DND-41 (cell line): Measurements from ENCODE around the gene ARHGAP15.

Experiments
- ATAC-seq: fragments of 200-7000 bp; cut with Tn5 transposase; 3 replicates; pipeline ENCODE4 v1.9.1; 2021; ENCODE audit warnings: low read depth; ENCODE audit not compliant: insufficient read depth
- DNase-seq: peaks from one replicate; pipeline ENCODE4 v3.0.0-alpha.2; 2020
- H2AFZ ChIP-seq: 2 replicates; pipeline ENCODE4 v1.6.0; 2012; ENCODE audit warnings: low read depth, low read length
- H3K27ac ChIP-seq: 2 replicates; pipeline ENCODE4 v1.5.1; 2012; ENCODE audit warnings: low read length, inconsistent platforms
- H3K27me3 ChIP-seq: fragments of 200-600 bp; sonication (generic); 2 replicates; pipeline ENCODE4 v1.6.0; 2012; ENCODE audit warnings: low read length, mild to moderate bottlenecking, inconsistent platforms; ENCODE audit not compliant: insufficient read depth, poor library complexity
- H3K36me3 ChIP-seq: 2 replicates; pipeline ENCODE4 v1.5.1; 2012; ENCODE audit warnings: low read length, inconsistent platforms; ENCODE audit not compliant: insufficient read depth
- H3K4me1 ChIP-seq: 2 replicates; pipeline ENCODE4 v1.5.1; 2012; ENCODE audit warnings: mild to moderate bottlenecking, low read length; ENCODE audit not compliant: insufficient read depth
- H3K4me2 ChIP-seq: 2 replicates; pipeline ENCODE4 v1.6.0; 2012; ENCODE audit warnings: mild to moderate bottlenecking, moderate library complexity, low read length, inconsistent platforms; ENCODE audit not compliant: insufficient read depth
- H3K4me3 ChIP-seq, 2 experiments: fragments of 200-600 bp in 1 of 2; shearing (Covaris generic) in 1 of 2; 2 replicates each; pipeline ENCODE4 v1.5.1; 2012 to 2016; ENCODE audit warnings: inconsistent platforms in 2 of 2, low read length in 2 of 2, mild to moderate bottlenecking in 2 of 2, low read depth in 1 of 2, moderate library complexity in 1 of 2
- H3K79me2 ChIP-seq: 2 replicates; pipeline ENCODE4 v1.6.0; 2012; ENCODE audit warnings: low read length, inconsistent platforms; ENCODE audit not compliant: insufficient read depth
- H3K9ac ChIP-seq: 2 replicates; pipeline ENCODE4 v1.6.0; 2012; ENCODE audit warnings: low read depth, mild to moderate bottlenecking, inconsistent platforms, low read length, moderate library complexity
- H3K9me3 ChIP-seq: 2 replicates; pipeline ENCODE4 v1.5.1; 2012; ENCODE audit warnings: low read length, moderate library complexity, mild to moderate bottlenecking, inconsistent platforms; ENCODE audit not compliant: insufficient read depth, severe bottlenecking
- H4K20me1 ChIP-seq: 2 replicates; pipeline ENCODE4 v1.6.0; 2012; ENCODE audit warnings: low read length; ENCODE audit not compliant: insufficient read depth
- EZH2 ChIP-seq: IDR thresholded peaks from 3 replicates; pipeline ENCODE4 v1.6.1; 2012; ENCODE audit warnings: borderline replicate concordance, low read depth, mild to moderate bottlenecking, moderate library complexity, low read length, inconsistent platforms; ENCODE audit not compliant: severe bottlenecking
- TF ChIP-seq, protein P1 (sequence below): IDR thresholded peaks from 2 replicates; pipeline ENCODE4 v1.5.1; 2012; ENCODE audit warnings: borderline replicate concordance, low read length, moderate library complexity, mild to moderate bottlenecking; ENCODE audit not compliant: poor library complexity, severe bottlenecking; ENCODE audit errors: extremely low read depth

ARHGAP15 gene

DNA sequence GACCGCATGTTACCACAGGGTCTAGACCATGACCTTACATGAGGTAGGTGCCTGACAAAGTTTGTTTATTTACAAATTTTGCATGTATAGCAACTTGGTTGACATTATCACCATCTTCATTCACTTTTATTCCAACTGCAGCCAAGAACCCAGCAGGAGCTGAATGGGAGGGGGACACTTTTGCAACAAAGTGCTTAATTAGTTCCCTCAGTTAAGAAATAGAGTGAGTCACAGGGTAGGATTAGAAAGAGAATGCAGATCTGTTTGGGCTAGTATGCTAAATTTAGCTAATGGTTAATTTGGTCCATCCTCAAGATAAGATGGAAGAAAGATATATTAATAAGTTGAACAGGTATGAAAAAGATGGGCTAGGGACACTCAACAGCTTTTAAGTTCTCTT is 678.9 kb downstream of the ARHGAP15 start:
- Histone ChIP-seq H3K79me2 (no peaks in the 10 kb centered on the region), H3K27ac (no peak overlapping the region), H3K4me1 (no peaks in the 10 kb centered on the region), H3K27me3 (no peaks in the 10 kb centered on the region), H2AFZ (no peak overlapping the region), H3K4me2 (no peak overlapping the region), H3K36me3 (no peaks in the 10 kb centered on the region), H4K20me1 (no peaks in the 10 kb centered on the region), H3K4me3 (no peak overlapping the region), H3K9ac (no peak overlapping the region), H3K9me3 (peaks cover 4% of the 10 kb centered on the region)
- DNase-seq: no peak
- TF ChIP-seq, protein P1, sequence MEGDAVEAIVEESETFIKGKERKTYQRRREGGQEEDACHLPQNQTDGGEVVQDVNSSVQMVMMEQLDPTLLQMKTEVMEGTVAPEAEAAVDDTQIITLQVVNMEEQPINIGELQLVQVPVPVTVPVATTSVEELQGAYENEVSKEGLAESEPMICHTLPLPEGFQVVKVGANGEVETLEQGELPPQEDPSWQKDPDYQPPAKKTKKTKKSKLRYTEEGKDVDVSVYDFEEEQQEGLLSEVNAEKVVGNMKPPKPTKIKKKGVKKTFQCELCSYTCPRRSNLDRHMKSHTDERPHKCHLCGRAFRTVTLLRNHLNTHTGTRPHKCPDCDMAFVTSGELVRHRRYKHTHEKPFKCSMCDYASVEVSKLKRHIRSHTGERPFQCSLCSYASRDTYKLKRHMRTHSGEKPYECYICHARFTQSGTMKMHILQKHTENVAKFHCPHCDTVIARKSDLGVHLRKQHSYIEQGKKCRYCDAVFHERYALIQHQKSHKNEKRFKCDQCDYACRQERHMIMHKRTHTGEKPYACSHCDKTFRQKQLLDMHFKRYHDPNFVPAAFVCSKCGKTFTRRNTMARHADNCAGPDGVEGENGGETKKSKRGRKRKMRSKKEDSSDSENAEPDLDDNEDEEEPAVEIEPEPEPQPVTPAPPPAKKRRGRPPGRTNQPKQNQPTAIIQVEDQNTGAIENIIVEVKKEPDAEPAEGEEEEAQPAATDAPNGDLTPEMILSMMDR: no peak
- TF ChIP-seq EZH2: no peak
- no peak for ATAC-seq

DNA sequence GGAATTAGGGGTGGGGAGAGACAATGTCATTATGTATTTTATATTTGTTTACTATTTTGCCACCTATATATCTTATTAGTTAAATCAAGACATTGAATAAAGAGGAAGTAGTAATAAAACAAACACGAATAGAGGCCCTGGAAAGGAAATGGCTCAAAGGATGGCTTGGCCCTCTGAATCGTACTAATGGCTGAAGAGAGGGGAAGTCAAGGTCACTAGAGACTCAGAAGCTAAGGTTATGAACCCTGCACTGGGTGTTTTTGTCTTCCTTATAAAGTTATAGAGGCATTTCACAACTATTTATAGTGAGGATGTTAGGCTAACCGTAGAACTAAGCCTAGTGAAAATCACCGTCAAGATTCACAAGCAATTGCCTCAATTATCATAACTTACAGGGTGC is 685.9 kb downstream of the ARHGAP15 start:
- Histone ChIP-seq H3K4me1 (no peaks in the 10 kb centered on the region), H3K27me3 (no peaks in the 10 kb centered on the region), H3K9ac (no peak overlapping the region), H3K27ac (no peak overlapping the region), H2AFZ (no peak overlapping the region), H3K9me3 (peaks cover 4% of the 10 kb centered on the region), H3K4me3 (no peak overlapping the region), H3K36me3 (no peaks in the 10 kb centered on the region), H4K20me1 (no peaks in the 10 kb centered on the region), H3K79me2 (no peaks in the 10 kb centered on the region), H3K4me2 (no peak overlapping the region)
- DNase-seq (no peak), ATAC-seq (no peak)
- TF ChIP-seq EZH2: no peak
- TF ChIP-seq, protein P1: no peak

DNA sequence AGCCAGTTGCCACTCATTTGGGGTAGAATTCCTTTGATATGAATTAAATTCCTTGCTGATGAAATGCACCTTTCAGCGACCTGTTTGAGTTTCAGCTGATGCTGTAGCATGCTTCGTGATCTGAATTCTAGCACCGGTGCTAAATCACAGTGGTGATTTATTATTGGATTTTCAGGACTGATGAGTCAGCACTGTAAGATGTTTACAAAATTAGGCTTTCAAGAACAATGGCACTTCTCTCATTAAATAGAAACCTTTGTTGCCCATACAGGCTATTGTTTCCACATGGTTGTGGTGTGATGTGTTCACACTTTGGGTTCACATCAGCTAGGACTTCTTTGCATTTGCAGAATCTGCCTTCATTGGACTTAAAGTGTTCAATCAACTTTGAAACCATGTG is 687.7 kb downstream of the ARHGAP15 start:
- H4K20me1 ChIP-seq: no peaks in the 10 kb centered on the region
- H3K4me3 ChIP-seq: no peak overlapping the region
- DNase-seq (no peak), ATAC-seq (no peak)
- H3K4me1 ChIP-seq: no peaks in the 10 kb centered on the region
- H3K9me3 ChIP-seq: peaks cover 4% of the 10 kb centered on the region
- H3K27ac ChIP-seq: no peak overlapping the region
- H3K79me2 ChIP-seq: no peaks in the 10 kb centered on the region
- no peak overlapping the region for H3K9ac ChIP-seq
- H2AFZ ChIP-seq: no peak overlapping the region
- no peaks in the 10 kb centered on the region for H3K36me3 ChIP-seq
- no peaks in the 10 kb centered on the region for H3K27me3 ChIP-seq
- TF ChIP-seq, protein P1: no peak
- no peak for TF ChIP-seq EZH2
- H3K4me2 ChIP-seq: no peak overlapping the region
